NCI-H69 (cell line): Measurements from ENCODE around the gene TBC1D7.

Experiments
- DNase-seq: peaks from one replicate; lab custom pipeline; 2025; lab: John Stamatoyannopoulos, UW

TBC1D7 gene

DNA sequence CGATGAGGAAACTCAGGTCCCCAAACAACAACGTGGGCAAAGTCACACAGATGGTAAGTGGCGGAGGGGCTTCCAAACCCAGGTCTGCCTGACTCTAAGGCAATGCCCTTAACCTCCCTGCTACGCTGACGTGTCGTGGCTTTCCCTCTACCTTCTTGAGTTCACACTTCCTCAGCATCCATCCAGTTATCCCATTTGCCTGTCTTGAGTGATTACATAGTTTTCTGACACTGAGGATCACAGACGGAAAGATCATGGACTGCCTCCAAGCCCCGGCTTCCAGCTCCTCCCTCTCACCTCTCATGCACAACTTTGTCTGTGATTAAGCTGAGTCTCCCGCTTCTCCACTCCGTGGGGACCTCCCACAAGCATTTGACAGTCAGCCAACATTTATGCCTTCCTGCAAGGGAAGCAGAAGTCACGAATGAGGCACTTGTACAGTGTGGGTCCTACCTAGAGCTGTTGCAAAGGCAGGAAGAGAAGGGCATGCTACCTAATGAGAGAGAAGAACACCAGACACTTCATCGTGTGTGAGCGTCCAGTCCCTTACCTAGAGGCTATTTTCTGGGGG lies 33.8 kb downstream of the TBC1D7 start:
- DNase-seq = no peak

DNA sequence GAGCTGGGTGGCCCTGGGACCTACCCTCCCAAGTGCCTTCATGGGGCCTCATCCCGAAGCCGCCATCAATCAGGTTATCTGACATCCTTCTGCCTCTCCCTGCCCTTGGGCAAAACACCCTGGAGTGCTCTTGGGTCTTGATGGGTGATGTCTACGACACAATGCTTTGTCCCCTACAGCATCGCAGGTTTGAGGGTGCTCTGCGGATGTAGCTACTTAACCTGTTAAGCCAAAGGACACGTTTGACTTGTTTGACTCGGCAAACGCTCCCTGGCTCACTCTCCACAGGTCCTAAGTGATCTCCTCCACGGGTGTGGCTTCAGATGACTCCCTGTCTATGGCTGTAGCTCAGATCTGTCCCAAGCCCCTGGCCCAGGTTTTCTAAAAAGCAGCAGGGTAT lies 35.6 kb downstream of the TBC1D7 start:
- DNase-seq = no peak

DNA sequence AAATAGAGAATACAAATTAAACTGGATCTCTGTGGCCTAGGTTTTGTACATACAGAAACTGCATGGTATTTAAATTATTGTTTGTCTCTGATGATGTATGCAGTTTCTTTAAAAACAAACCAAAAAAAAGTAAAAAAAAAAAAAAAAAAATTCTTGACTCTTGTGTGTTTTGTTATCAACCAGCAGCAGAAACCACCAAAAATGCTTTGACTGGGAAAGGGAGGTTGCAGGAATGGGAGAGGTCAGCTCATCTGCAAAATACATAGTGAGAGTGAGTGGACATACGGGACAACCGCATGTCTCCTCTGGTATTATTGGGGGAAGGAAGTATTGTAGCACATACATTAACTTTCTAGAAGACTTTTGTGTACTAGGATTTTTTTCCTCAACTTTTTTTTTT lies 38.0 kb downstream of the TBC1D7 start:
- DNase-seq = no peak

DNA sequence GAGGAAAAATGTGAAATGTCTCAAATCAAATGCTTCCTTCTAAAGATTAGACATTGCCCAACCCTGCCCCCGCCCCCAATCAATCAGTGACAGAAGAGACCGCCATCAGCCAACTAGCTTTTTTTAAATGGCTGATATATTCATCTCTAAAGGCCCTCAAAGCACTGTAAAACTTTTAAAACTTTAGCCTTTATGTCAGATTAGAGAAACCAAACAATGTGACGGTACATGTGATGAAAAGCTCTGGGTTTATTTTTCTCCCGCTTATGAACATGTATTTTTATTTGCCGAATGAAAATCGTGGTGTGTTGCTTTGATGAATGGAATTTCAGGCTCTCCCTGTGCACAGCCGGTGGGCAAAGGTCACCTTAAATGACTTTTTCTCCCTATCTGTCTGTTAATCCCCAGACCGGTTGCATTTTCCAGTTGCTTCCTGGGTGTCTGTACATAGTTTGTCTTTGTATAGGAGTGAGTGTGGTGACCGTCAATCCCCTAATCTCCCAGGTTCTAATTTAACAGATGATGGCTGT lies 38.5 kb downstream of the TBC1D7 start:
- DNase-seq = no peak

DNA sequence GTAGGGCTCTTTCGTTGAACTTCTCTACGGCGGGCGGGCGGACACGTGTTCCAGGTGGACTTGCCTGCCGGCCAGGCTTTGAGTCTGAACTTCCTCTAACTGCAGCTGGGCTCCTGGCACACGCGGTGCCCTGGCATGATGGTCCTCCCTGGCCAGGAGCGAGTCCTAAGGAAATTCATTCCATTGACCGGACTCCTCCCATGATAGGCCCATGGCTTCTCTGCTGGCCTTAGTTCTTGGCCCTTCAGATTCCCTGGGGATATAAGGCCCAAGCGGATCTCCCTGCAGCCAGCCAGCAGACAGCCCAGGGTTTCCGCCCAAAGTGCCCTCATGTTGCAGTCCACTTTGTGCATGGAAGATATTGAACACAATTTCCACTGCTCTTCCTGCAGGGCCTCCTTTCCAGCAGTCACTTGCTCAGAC lies 39.4 kb downstream of the TBC1D7 start:
- no peak for DNase-seq

DNA sequence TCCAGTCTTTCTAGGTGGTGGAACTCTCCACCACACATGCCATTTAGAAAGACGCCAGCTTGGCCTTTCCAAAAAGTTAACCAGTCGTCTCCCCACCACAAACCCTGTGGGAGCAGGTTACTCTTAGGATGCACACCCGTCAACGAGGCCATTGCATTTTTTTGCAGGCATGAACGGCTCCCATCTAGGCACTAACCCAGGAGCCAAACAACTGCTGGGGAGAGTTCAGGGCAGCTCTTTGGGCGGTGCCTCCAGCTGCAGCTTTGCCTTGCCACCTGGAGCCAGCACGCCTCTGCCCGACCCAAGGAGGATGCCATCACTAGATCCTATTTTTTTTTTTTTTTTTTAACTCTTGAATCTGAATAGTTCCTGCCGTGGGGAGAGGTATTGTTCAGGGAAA lies 39.9 kb downstream of the TBC1D7 start:
- no peak for DNase-seq

DNA sequence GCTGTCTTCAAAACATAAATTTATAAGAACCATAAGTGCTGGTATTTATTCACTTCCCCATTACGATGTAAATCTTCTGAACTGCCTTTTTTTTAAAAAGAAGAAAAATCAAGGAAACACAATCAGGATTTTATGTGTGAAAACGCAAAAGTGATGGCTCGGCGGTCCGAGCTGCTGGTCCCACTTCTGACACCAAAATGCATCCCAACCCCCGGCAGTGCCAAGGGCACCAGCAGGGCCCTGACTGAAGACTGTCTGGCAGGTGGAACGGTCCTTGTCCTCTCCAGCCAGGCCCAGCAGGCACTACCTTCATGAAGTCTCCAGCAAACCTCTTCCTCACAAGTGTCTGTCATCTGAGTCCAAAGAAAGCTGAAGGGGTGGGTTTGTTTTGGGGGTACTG lies 41.2 kb downstream of the TBC1D7 start:
- DNase-seq = no peak

DNA sequence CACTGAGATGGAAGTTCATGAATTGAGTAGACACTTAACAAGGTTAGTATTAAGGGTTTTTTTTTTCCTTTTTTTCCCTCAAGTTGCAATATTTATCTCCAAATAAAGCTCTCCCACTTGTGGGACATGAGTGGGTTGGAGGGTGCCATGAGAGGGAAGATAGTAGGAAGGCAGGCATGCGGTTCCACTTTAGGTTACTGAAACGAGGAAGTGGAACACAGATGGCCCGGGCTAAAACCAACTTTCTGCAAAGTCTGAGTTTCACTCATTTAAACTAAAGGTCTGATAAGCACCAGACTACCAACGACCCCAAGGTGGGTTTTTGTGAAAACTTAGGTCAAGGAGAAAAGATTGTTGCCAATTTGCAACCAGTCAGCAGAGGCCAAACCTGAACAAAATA lies 42.2 kb downstream of the TBC1D7 start:
- DNase-seq = no peak

DNA sequence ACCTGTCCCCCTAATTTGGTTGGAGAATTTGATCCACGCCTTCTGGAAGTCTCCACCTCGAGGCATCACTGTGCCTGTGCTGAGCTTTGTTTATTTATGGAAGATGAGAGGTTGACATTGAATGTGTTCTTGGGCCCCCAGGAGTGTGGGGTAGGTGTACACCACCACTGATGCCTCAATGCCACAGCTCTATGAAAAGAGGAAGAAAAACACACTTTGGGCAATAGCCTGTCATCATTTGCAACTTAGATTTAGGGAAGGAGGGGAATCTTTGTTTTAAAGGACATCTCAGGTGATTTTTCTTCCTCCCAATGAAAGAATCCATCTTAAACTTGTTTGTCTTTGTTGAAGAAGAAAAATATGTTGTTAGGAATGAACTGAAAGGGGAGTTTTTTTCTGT lies 42.6 kb downstream of the TBC1D7 start:
- no peak for DNase-seq

DNA sequence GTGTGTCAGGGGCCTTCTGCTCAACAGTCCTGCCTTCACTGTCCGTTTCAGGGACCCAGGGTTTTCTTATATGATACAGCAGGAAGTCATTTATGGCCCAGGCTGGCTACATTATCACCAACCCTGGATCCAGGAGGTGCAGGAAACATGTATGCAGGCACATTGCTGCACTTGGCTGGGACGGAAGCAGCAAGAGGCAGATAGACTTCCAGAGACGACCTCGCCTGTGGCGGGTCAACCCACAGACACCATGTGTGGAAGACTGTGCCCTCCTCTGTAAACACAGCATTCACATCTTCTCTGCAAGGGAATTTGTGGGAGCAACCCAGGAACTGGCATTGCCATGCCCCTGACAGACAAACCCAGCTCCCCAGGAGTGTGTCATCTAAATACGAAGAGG lies 43.7 kb downstream of the TBC1D7 start:
- no peak for DNase-seq

DNA sequence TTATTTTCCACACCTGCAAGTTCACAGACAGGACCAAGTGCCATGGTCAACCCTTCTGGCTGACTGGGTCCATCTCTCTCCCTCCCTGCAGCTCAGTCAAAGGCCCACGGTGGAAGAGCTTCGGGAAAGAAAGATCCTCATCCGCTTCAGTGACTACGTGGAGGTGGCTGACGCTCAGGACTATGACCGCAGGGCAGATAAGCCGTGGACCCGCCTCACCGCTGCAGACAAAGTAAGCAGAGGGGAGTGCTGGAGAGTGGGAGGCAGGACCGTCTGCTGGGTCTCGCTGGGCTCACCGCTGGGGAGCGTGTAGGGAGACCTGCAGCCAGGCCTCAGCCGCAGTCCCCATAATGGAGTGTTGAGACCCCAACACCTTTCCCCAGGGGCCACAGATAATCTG lies 45.0 kb downstream of the TBC1D7 start:
- DNase-seq = no peak

DNA sequence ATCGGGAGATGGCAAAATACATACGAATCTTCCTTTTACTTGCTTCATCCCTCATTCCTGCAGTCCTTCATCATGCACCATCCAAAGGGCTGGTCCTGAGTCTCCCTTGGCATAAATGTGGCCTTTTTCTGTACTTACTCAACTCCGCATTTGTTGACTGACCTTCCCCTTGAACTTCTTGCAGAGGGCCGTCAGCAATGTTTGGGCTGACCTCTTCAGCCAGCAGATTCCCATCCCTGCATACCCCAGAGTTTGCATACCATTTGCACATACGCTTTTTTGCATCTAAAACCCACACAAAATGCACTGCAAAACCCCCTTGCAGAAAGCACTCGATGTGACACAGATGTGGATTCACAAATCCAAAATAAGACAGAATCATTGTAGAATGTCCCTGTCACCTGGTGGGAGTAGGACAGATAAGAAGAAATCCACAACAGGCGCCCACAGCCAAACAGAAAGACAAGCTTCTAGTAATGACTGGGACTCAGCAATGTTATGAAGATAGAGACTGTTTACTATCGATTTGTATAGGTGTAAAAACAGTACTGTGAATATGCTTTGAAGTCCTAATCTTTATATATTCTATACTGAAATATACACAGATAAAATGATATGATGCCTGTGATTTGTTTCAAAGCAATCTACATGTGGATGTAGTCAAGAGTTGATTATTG lies 45.8 kb downstream of the TBC1D7 start:
- DNase-seq = no peak

DNA sequence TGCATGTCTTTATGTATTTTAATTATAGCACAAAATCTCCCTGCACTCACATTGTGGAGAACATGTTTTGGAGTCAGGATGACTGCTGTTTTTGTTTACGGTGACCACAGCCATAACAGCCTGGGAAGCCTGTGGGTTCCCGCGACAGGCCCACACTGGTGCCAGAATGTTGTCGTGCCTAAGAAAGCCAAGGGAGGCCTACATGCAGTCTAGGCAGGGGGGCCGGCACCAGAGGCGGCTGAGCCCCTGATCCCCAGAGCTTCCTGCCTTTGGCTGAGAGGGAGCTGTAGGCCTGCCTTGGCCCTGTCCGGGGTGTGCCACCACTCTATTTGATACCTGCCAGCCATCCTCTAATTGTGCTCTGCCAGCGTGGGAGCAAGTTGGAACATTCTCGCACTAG lies 46.7 kb downstream of the TBC1D7 start:
- no peak for DNase-seq

DNA sequence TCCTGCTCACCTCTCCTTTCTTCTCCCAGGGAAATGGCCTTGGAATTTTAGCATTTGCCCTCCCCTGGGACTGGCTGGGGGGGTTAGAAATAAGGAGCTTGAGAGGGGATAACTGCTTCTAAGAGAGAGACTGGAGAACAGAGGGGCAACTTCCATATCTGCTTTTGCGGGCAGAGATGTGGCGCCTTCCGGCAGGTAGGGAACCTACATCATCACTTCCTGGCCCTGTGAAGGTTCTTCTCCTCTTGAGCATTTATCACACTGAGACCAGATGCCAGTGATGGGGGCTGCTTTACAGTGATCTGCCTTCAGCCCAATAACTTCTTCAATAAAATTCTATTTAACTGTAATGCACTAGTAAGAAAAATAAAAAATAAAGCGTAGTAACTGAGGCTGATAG lies 48.1 kb downstream of the TBC1D7 start:
- no peak for DNase-seq

DNA sequence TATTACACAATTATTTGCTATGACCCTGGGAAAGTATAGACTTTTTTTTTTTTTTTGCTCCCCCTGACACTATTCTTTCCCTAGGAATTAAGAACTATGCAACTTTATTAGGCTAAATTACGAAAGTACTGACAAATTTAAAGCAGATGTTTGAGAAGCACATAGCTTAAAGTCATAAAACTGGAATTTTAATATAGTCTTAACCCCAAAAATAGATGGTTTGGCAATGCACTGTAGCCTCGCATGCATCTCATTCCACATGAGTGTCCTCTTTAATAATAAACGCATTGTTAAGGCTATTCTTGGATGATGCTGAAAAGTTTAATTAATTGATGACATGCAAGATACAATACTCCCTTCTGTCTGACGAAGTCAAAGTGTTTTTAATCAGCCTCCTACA lies 49.3 kb downstream of the TBC1D7 start:
- no peak for DNase-seq

DNA sequence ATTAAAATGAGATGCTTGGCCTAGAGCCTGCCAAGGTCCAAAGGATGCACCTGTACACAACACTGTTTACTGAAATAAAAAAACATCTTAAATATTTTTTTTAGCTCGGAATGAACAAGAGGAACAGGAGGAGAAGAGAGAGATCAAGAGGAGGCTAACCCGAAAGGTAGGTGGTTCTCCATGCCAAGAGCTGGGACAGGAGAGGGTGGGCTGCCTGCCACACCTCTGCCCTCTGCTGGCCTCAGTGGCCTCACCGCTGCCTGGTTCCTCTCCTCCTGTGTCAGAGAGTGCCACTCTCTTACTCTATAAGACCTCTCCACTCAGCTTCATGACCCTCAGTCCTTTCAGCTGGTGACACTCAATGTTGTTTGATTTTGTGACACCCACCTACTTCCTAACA lies 50.2 kb downstream of the TBC1D7 start:
- peak; percentile 30 for DNase-seq

DNA sequence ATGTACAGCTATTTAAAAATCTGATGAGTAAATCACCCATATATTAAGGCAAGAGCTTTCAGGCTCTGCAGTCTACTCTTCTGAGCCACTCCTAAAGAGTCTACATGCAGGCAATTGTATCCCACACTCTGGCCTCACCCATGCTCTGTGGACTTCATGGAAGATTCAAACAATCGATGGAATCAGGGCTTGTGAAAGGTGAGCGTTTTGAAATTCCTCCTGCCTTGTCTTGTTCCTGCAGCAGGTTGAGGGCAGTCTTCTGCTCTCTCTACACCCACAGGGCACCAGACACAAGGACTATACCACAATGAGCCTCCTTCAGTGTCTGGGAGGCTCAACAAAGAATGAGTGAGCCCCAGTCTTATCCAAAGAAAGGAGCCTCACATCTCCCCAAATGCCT lies 51.1 kb downstream of the TBC1D7 start:
- no peak for DNase-seq

DNA sequence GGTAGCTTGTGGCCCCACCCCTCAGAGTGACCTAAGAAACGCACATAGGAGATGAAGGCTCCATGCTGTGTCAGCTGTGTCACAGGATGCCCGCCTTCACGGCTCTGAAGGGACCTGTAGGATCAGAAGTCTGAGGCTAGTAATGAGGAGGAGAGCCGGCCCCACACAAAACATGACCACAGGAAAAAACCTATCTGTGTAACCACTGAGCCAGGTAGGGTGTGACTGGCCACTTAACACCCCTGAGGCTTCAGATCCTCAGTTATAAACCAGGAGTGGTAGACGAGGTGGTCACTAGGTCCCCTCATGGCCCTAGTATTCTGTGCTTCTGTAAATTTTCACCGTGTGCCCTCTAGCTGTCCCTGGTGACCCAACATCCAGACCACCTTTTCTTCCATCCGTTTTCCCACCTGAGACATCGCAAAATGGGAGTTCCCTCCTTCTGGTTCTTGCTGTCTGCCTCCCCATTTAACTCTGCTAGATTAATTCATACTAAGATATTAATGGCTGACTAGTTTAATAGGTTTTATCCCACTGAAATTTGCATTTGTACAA lies 52.8 kb downstream of the TBC1D7 start:
- no peak for DNase-seq

DNA sequence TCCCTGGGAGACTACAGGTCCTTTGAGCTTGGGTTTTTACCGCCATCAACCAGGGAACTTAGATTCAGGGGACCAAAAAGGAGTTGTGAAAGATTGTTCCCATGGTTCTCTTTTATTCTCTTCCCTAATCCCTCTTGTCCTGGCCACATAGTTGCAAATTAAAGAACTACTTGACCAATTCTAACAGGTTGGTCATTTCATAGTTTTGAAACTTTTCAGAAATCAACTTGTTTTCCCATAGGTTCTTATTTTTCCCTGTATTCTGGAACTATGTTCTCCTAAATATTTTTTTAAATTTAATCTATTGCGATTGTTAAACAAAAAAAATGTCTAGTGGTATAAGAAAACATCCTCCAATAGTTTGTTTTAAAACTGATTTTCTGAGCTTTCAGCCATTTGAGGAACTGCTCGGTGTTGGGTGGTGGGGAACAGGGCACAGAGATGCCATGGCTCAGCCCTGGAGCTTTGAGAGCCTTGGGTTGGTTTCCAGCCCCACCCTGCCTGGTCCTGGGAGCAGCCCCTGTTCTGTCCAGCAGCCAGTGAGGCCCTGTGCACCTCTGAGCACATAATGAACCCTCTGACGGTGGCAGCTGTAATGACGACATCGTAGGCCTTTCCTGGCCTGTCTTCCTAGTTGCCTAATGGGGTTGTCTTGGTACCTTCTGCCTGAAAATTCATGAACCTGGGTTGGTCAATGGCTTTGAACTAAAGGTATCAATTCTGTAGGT lies 53.5 kb downstream of the TBC1D7 start:
- DNase-seq = no peak

DNA sequence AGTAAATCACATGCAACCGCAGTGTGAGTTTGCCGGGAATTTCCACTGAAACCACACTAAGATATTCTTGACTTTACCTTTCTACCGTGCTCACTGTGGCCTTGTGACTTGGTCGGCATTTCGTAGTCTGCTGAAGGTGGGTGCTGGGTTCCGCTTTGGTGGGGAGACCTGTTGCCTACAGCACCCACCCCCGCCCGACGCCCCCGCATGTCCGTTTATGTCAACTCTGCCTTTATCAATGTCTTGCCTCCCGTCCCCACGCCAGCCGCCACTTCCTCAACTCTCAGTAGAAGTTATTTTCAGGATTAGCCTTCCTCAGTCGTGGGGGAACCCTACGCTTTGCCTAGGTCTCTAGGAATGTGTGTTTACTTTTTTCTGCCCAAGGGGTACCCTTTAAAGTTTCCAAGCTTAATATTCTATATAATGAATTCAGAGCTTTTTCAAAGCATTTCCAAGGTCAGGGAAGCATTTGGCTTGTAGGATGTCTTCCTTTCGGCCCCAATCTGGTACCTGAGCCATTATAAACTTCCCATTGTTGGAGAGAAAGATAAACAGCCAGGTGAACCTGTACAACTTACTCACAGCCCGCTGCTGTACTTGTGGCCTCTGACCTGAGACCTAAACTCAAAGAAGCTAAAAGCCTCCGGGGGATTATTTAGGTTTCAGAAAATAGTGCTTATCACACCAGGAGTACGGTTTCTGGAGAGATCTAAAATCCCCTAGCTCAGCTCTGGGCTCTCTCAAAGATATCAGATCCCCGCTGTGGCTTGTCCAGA lies 54.2 kb downstream of the TBC1D7 start:
- DNase-seq = peak; percentile 59

DNA sequence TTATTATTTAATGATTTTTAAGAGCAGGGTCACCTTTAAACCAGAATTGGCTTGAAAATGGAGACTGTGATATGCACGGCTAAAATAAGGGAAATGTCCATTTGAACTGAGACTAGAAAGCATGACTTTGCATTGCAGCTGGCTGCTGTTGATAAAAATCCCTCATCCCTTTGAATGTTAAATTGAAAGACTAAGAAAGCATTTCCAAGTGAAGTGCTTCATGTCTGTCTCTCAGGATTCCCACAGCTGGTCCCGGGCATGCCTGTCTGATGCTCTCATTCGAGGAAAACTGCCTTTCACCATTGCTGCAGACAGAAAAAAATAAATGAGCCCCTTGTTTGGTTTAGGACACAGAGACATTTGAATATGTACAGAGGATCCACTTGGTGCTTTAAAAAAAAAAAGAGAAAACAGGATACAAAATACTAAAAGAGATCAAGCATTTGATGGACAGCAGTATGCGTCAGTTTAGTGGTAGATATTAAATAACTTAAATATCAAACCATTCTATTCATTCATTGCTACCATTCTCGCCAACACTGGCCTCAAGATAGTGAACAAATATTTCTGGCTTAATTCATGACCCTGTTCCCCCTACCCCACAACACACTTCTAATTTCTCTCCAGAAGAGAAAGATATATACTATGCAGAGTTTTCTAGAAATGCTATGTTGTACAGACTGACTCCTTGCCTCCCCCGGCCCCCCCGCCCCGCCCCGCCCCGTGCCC lies 55.0 kb downstream of the TBC1D7 start:
- DNase-seq = no peak
